ENCODE data around the gene NOL11.
A peak's percentile ranks its signal among the peaks of the same experiment; 100 is the strongest.
"Not testable (repeated sequence)": the region's sequence is repeated elsewhere in the genome, so short reads cannot be mapped to it uniquely, and the experiment has no call there.

NOL11 gene

GRCh38 chr17:67751101-67752074 lies 33.7 kb downstream of the NOL11 start:
- DNase-seq (ENCODE audit: low spot score in 2 of 2), result peak in 1 of 2 experiments; percentile 34
- H3K9me3 ChIP-seq, result peaks cover 2% of the 10 kb centered on the region
- H3K4me3 ChIP-seq, result no peak overlapping the region
- peaks cover 38% of the 10 kb centered on the region for H3K36me3 ChIP-seq (replicated peaks)
- no peaks in the 10 kb centered on the region for H3K27me3 ChIP-seq (ENCODE audit: low read depth)
- peaks cover 38% of the 10 kb centered on the region for H3K4me1 ChIP-seq
- in situ Hi-C loops (cut with MboI; ENCODE audit: low sequenced_read_pairs), result no loop called here

GRCh38 chr17:67752160-67752559 lies 34.4 kb downstream of the NOL11 start:
- Histone ChIP-seq H3K4me1 (peaks cover 31% of the 10 kb centered on the region), H3K36me3 (replicated peaks) (peaks cover 35% of the 10 kb centered on the region)
- peak; percentile 83 to 99 for DNase-seq (ENCODE audit: low spot score in 2 of 2)
- H3K4me3 ChIP-seq; H3K9me3 ChIP-seq; H3K27me3 ChIP-seq (ENCODE audit: low read depth); in situ Hi-C loops (cut with MboI; ENCODE audit: low sequenced_read_pairs): not testable (repeated sequence)

- peaks cover 22% of the 10 kb centered on the region for H3K4me1 ChIP-seq
- peaks cover 35% of the 10 kb centered on the region for H3K36me3 ChIP-seq (replicated peaks)
- DNase-seq (ENCODE audit: low spot score in 2 of 2), result no peak
- in situ Hi-C loops (cut with MboI; ENCODE audit: low sequenced_read_pairs), result no loop called here
- H3K9me3 ChIP-seq, result peaks cover 2% of the 10 kb centered on the region
- H3K27me3 ChIP-seq (ENCODE audit: low read depth), result no peaks in the 10 kb centered on the region
- H3K4me3 ChIP-seq, result no peak overlapping the region
Observed at GRCh38 chr17:67753026-67753425, 35.3 kb downstream of the NOL11 start.

- DNase-seq (ENCODE audit: low spot score in 2 of 2), result no peak
- H3K9me3 ChIP-seq, result peaks cover 2% of the 10 kb centered on the region
- in situ Hi-C loops (cut with MboI; ENCODE audit: low sequenced_read_pairs), result no loop called here
Observed at GRCh38 chr17:67754001-67754400, 36.3 kb downstream of the NOL11 start.

GRCh38 chr17:67754686-67755085 lies 37.0 kb downstream of the NOL11 start:
- H3K9me3 ChIP-seq; in situ Hi-C loops (cut with MboI; ENCODE audit: low sequenced_read_pairs); DNase-seq (ENCODE audit: low spot score in 2 of 2); H3K4me3 ChIP-seq; H3K27me3 ChIP-seq (ENCODE audit: low read depth): not testable (repeated sequence)
- H3K4me1 ChIP-seq, result peaks cover 28% of the 10 kb centered on the region
- H3K36me3 ChIP-seq (replicated peaks), result peaks cover 22% of the 10 kb centered on the region

More at GRCh38 chr17:67754001-67754400, 36.3 kb downstream of the NOL11 start:
- H3K36me3 ChIP-seq (replicated peaks), result peaks cover 29% of the 10 kb centered on the region
- peaks cover 21% of the 10 kb centered on the region for H3K4me1 ChIP-seq
- H3K4me3 ChIP-seq, result no peak overlapping the region
- no peaks in the 10 kb centered on the region for H3K27me3 ChIP-seq (ENCODE audit: low read depth)

DNA sequence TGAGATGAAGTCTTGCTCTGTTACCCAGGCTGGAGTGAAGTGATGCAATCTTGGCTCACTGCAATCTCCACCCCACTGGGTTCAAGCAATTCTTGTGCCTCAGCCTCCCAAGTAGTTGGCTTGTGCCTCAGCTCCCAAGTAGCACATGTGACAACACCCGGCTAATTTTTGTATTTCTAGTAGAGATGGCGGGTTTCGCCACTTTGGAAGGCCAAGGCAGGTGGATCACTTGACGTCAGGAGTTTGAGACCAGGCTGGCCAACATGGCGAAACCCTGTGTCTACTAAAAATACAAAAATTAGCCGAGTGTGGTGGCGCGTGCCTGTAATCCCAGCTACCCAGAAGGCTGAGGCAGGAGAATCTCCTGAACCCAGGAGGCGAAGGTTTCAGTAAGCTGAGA lies 39.0 kb downstream of the NOL11 start:
- H3K4me1 ChIP-seq, result peaks cover 23% of the 10 kb centered on the region
- H3K9me3 ChIP-seq; DNase-seq (ENCODE audit: low spot score in 2 of 2); H3K4me3 ChIP-seq; in situ Hi-C loops (cut with MboI; ENCODE audit: low sequenced_read_pairs); H3K36me3 ChIP-seq (replicated peaks); H3K27me3 ChIP-seq (ENCODE audit: low read depth): not testable (repeated sequence)

GRCh38 chr17:67759355-67760171 lies 41.8 kb downstream of the NOL11 start:
- 0 out of 2 replicates have a peak, but pooled peaks cover 2% of the 10 kb centered on the region for H3K9me3 ChIP-seq
- no peak overlapping the region for H3K4me3 ChIP-seq
- no peaks in the 10 kb centered on the region for H3K27me3 ChIP-seq (ENCODE audit: low read depth)
- H3K36me3 ChIP-seq (replicated peaks), result peaks cover 6% of the 10 kb centered on the region; the same call in 1 of the 2 replicates
- DNase-seq (ENCODE audit: low spot score in 2 of 2), result peak in 1 of 2 experiments; percentile 24
- in situ Hi-C loops (cut with MboI; ENCODE audit: low sequenced_read_pairs), result no loop called here
- H3K4me1 ChIP-seq, result peaks cover 11% of the 10 kb centered on the region

- in situ Hi-C loops (cut with MboI; ENCODE audit: low sequenced_read_pairs), result no loop called here
- Histone ChIP-seq H3K9me3 (no peaks in the 10 kb centered on the region), H3K4me1 (no peaks in the 10 kb centered on the region), H3K4me3 (no peak overlapping the region), H3K36me3 (replicated peaks) (no peaks in the 10 kb centered on the region), H3K27me3 (ENCODE audit: low read depth) (no peaks in the 10 kb centered on the region)
- DNase-seq (ENCODE audit: low spot score in 2 of 2), result no peak
Observed at GRCh38 chr17:67765623-67766022, 47.9 kb downstream of the NOL11 start.

- H3K27me3 ChIP-seq (ENCODE audit: low read depth), result no peaks in the 10 kb centered on the region
- H3K9me3 ChIP-seq, result no peaks in the 10 kb centered on the region
- no peak for DNase-seq (ENCODE audit: low spot score in 2 of 2)
- H3K4me1 ChIP-seq, result no peaks in the 10 kb centered on the region
- in situ Hi-C loops (cut with MboI; ENCODE audit: low sequenced_read_pairs), result no loop called here
- no peak overlapping the region for H3K4me3 ChIP-seq
- H3K36me3 ChIP-seq (replicated peaks), result no peaks in the 10 kb centered on the region
Observed at GRCh38 chr17:67769231-67769630, 51.5 kb downstream of the NOL11 start.

DNA sequence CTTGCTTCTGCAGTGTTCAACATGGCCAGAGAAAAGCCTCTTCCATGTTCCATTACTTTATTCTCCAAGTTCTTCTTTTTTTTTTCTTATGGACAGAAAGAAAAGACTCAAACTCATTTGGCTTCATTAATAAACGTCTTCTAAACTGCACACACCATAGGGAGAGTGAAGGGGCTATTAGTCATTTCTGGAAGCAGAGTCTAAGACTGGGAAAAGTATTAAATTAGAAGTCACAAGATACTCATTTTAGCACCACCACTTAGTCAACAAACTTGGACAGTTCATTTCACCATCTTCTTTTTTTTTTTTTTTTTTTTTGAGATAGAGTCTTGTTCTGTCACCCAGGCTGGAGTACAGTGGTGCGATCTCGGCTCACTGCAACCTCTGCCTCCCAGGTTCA lies 52.8 kb downstream of the NOL11 start:
- no peaks in the 10 kb centered on the region for H3K27me3 ChIP-seq (ENCODE audit: low read depth)
- H3K36me3 ChIP-seq (replicated peaks), result no peaks in the 10 kb centered on the region
- no peaks in the 10 kb centered on the region for H3K4me1 ChIP-seq
- no peak overlapping the region for H3K4me3 ChIP-seq
- in situ Hi-C loops (cut with MboI; ENCODE audit: low sequenced_read_pairs), result no loop called here
- H3K9me3 ChIP-seq, result no peaks in the 10 kb centered on the region
- no peak for DNase-seq (ENCODE audit: low spot score in 2 of 2)

- no peak for DNase-seq (ENCODE audit: low spot score in 2 of 2)
- in situ Hi-C loops (cut with MboI; ENCODE audit: low sequenced_read_pairs), result no loop called here
- Histone ChIP-seq H3K27me3 (ENCODE audit: low read depth) (no peaks in the 10 kb centered on the region), H3K4me1 (no peaks in the 10 kb centered on the region), H3K9me3 (no peaks in the 10 kb centered on the region), H3K36me3 (replicated peaks) (no peaks in the 10 kb centered on the region), H3K4me3 (no peak overlapping the region)
Observed at GRCh38 chr17:67772679-67773078, 54.9 kb downstream of the NOL11 start.

DNA sequence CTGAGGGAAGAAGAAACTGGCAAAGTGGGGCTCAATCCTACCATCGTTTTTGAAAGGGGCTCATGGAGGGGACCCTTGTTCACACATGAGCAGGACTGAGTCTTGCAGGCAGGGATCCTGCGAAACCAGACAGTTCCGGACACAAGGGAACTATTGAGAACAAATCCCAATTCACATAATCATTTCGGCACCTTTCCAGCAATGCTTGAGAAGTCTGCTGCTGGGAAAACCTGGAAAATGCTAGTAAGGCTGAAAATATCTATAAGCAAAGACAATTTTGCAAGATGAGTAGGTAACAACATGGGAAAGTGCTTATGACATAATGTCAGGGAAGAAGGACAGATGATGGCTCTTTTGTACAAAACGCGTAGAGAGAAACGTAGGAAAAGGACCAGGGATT lies 55.5 kb downstream of the NOL11 start:
- no peaks in the 10 kb centered on the region for H3K36me3 ChIP-seq (replicated peaks)
- no peaks in the 10 kb centered on the region for H3K27me3 ChIP-seq (ENCODE audit: low read depth)
- no peak for DNase-seq (ENCODE audit: low spot score in 2 of 2)
- in situ Hi-C loops (cut with MboI; ENCODE audit: low sequenced_read_pairs), result no loop called here
- H3K9me3 ChIP-seq, result no peaks in the 10 kb centered on the region
- no peaks in the 10 kb centered on the region for H3K4me1 ChIP-seq
- H3K4me3 ChIP-seq, result no peak overlapping the region

DNA sequence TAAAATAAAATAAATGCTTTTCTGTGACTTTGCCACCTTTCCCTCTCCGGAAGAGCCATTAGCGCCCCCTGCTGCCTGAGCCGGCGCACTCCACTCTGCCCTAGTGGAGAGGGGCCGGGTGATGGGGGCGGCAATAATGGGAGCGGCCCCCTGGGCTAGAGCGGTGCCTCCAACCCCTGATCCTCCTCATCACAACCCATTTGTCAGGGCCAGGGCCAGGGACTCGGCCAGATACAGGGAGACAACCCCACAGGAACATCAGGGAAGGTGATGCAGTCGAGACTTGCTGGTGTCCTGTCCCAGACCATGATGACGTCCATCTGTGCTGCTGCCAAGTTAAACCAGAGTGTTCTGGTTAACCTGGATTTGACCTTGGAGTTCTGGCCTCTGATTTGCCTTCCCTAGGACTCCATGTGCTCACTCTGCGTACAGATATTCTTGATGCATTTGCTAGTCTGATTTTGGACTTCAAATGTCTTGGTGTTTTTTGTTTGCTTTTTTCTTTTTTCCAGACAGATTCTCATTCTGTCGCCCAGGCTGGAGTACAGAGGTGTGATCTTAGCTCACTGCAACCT lies 61.4 kb downstream of the NOL11 start:
- H3K4me3 ChIP-seq, result no peak overlapping the region
- in situ Hi-C loops (cut with MboI; ENCODE audit: low sequenced_read_pairs), result no loop called here

More for the DNA sequence above, 61.4 kb downstream of the NOL11 start:
- no peaks in the 10 kb centered on the region for H3K9me3 ChIP-seq
- DNase-seq (ENCODE audit: low spot score in 2 of 2), result peak; percentile 54 to 82
- no peaks in the 10 kb centered on the region; the same call in 1 of the 2 replicates for H3K27me3 ChIP-seq (ENCODE audit: low read depth)
- H3K4me1 ChIP-seq, result peaks cover 2% of the 10 kb centered on the region; the same call in 1 of the 2 replicates
- no peaks in the 10 kb centered on the region for H3K36me3 ChIP-seq (replicated peaks)

Data from HAP-1 (cell line).